ENCODE results near the gene SLN. TPM values are rescaled to one million over a fixed set of nuclear protein-coding genes. Genes with fewer than 3 reads are reported as not detected.

SLN gene
- total RNA-seq, 1 experiment from 2014 or later: 0.40 TPM

GRCh38 chr11:107660066-107660465, 51.8 kb downstream of the SLN start:
- Histone ChIP-seq H3K79me2 (ENCODE audit: low read length) (no peaks in the 10 kb centered on the region), H3K9me3 (ENCODE audit: low read length) (no peaks in the 10 kb centered on the region), H3F3A (ENCODE audit: low read length, unreplicated experiment) (no peaks in the 10 kb centered on the region), H3K9ac (ENCODE audit: low read length) (no peak overlapping the region), H3K36me3 (ENCODE audit: low read depth, low read length) (no peaks in the 10 kb centered on the region), H3K27ac (ENCODE audit: low read length) (no peak overlapping the region), H3K9me2 (replicated peaks; ENCODE audit: low read length) (no peaks in the 10 kb centered on the region), H4K20me1 (ENCODE audit: low read length) (no peaks in the 10 kb centered on the region), H3K4me3 (ENCODE audit: low read length) (no peak overlapping the region), H2AFZ (ENCODE audit: low read length) (no peak overlapping the region), H3K4me2 (ENCODE audit: low read length) (no peak overlapping the region), H3K4me1 (ENCODE audit: insufficient read depth, low read length) (no peaks in the 10 kb centered on the region), H3K27me3 (ENCODE audit: low read length) (peaks cover 90% of the 10 kb centered on the region)
- TF ChIP-seq, protein P1, sequence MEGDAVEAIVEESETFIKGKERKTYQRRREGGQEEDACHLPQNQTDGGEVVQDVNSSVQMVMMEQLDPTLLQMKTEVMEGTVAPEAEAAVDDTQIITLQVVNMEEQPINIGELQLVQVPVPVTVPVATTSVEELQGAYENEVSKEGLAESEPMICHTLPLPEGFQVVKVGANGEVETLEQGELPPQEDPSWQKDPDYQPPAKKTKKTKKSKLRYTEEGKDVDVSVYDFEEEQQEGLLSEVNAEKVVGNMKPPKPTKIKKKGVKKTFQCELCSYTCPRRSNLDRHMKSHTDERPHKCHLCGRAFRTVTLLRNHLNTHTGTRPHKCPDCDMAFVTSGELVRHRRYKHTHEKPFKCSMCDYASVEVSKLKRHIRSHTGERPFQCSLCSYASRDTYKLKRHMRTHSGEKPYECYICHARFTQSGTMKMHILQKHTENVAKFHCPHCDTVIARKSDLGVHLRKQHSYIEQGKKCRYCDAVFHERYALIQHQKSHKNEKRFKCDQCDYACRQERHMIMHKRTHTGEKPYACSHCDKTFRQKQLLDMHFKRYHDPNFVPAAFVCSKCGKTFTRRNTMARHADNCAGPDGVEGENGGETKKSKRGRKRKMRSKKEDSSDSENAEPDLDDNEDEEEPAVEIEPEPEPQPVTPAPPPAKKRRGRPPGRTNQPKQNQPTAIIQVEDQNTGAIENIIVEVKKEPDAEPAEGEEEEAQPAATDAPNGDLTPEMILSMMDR (conservative IDR thresholded peaks at IDR 0.05; ENCODE audit: low read depth, low read length): no peak
- TF ChIP-seq EZH2 (IDR thresholded peaks at IDR 0.05; ENCODE audit: low read length, unreplicated experiment) (no peak), EZH2phosphoT487 (IDR thresholded peaks at IDR 0.05; ENCODE audit: borderline replicate concordance, low read length) (no peak)
- BruUV-seq (replicated peaks): no TSS peak
- no peak for DNase-seq
- POLR2A ChIA-PET (ENCODE audit: unreplicated experiment): no interaction called here
- ATAC-seq: no peak
- CTCF ChIA-PET: no interaction called here
- intact Hi-C loops (cut with micrococcal nuclease): no loop called here

DNA sequence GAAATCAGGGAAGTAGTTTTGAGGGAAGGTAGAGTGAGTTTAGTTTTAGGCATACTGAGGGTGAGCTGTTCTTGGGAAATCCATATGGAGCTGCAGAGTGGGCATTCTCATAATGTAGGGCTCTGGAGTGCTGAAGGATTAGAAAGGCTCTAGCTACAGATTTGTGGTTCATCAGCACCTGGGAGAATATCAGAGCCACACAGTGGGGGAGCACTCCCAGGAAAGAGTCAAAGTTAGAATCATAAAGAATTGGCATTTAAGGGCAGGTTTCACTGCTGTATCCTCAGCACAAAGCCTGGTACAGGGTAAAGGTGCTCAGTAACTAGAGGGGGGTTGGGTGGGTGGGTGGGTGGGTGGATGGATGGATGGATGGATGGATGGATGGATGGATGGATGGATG, 52.5 kb downstream of the SLN start:
- no peak for ATAC-seq
- Histone ChIP-seq H3K9me2 (replicated peaks; ENCODE audit: low read length) (no peaks in the 10 kb centered on the region), H3K27me3 (ENCODE audit: low read length) (peaks cover 87% of the 10 kb centered on the region), H3F3A (ENCODE audit: low read length, unreplicated experiment) (no peaks in the 10 kb centered on the region), H3K27ac (ENCODE audit: low read length) (no peak overlapping the region), H4K20me1 (ENCODE audit: low read length) (no peaks in the 10 kb centered on the region), H3K9ac (ENCODE audit: low read length) (no peak overlapping the region), H3K9me3 (ENCODE audit: low read length) (no peaks in the 10 kb centered on the region), H3K4me3 (ENCODE audit: low read length) (no peak overlapping the region), H3K36me3 (ENCODE audit: low read depth, low read length) (no peaks in the 10 kb centered on the region), H3K4me2 (ENCODE audit: low read length) (no peak overlapping the region), H3K4me1 (ENCODE audit: insufficient read depth, low read length) (no peaks in the 10 kb centered on the region), H2AFZ (ENCODE audit: low read length) (no peak overlapping the region), H3K79me2 (ENCODE audit: low read length) (no peaks in the 10 kb centered on the region)
- POLR2A ChIA-PET (ENCODE audit: unreplicated experiment): no interaction called here
- intact Hi-C loops (cut with micrococcal nuclease): no loop called here
- CTCF ChIA-PET: no interaction called here
- TF ChIP-seq EZH2phosphoT487 (IDR thresholded peaks at IDR 0.05; ENCODE audit: borderline replicate concordance, low read length) (no peak), EZH2 (IDR thresholded peaks at IDR 0.05; ENCODE audit: low read length, unreplicated experiment) (no peak)
- TF ChIP-seq, protein P1 (conservative IDR thresholded peaks at IDR 0.05; ENCODE audit: low read depth, low read length): no peak
- no peak for DNase-seq
- no TSS peak for BruUV-seq (replicated peaks)

Other genes starting within 250 kb of the SLN start
- gene ALKBH8, start 146.3 kb downstream of the SLN start, total RNA-seq (2014; rRNA removed): 7.0 and 14.3 TPM in 2 replicates
- gene ELMOD1, start 120.9 kb downstream of the SLN start, total RNA-seq (2014; rRNA removed): not detected in 2 replicates
- 190 and 210 TPM in 2 replicates for gene SLC35F2, start 146.7 kb upstream of the SLN start, total RNA-seq (2014; rRNA removed)
- not detected in 2 replicates for gene RAB39A, start 216.4 kb upstream of the SLN start, total RNA-seq (2014; rRNA removed)